A549 (cell line): Measurements from ENCODE around the gene JPH2.

Experiments
- CHD2 ChIP-seq: fragments of 150-350 bp; IDR thresholded peaks from 2 replicates; pipeline ENCODE4 v1.6.1; 2014; ENCODE audit warnings: low read length; ENCODE audit not compliant: partially characterized antibody
- EHMT2 ChIP-seq: fragments of 200-600 bp; sonication (generic); IDR thresholded peaks from 2 replicates; pipeline ENCODE4 v1.6.1; 2016; ENCODE audit warnings: antibody characterized with exemption, low read depth, mild to moderate bottlenecking, moderate library complexity
- EP300 ChIP-seq, 2 experiments: fragments of >200 bp; sonication (Bioruptor Twin); formaldehyde crosslinking; IDR thresholded peaks; 2 replicates in 1 of 2; 3 replicates in 1 of 2; pipeline ENCODE4 v1.6.1; 2016 to 2017
- JUN ChIP-seq, 2 experiments: fragments of >200 bp; sonication (Bioruptor Twin); formaldehyde crosslinking; IDR thresholded peaks; 2 replicates in 1 of 2; 3 replicates in 1 of 2; pipeline ENCODE4 v1.6.1; 2016 to 2017
- POLR2A ChIP-seq: IDR thresholded peaks from 2 replicates; pipeline ENCODE4 v1.6.1; 2012; ENCODE audit warnings: mild to moderate bottlenecking, low read length
- RFX5 ChIP-seq: fragments of 450-650 bp; IDR thresholded peaks from 2 replicates; pipeline ENCODE4 v1.7.1; 2014; ENCODE audit warnings: antibody characterized with exemption, mild to moderate bottlenecking, moderate library complexity
- RNF2 ChIP-seq: fragments of 200-600 bp; sonication (generic); IDR thresholded peaks from 2 replicates; pipeline ENCODE4 v1.6.1; 2016; ENCODE audit warnings: low read depth, mild to moderate bottlenecking, antibody characterized with exemption, moderate library complexity, borderline replicate concordance
- SMC3 ChIP-seq: fragments of >200 bp; sonication (Bioruptor Twin); formaldehyde crosslinking; IDR thresholded peaks from 3 replicates; pipeline ENCODE4 v1.6.1; 2018; ENCODE audit warnings: inconsistent platforms
- TF ChIP-seq, protein P1 (sequence below): fragments of >200 bp; sonication (Bioruptor Twin); formaldehyde crosslinking; IDR thresholded peaks from 3 replicates; pipeline ENCODE4 v1.5.1; 2016
- TF ChIP-seq, protein P2 (sequence below): IDR thresholded peaks from 2 replicates; pipeline ENCODE4 v1.6.1; 2012

DNA sequence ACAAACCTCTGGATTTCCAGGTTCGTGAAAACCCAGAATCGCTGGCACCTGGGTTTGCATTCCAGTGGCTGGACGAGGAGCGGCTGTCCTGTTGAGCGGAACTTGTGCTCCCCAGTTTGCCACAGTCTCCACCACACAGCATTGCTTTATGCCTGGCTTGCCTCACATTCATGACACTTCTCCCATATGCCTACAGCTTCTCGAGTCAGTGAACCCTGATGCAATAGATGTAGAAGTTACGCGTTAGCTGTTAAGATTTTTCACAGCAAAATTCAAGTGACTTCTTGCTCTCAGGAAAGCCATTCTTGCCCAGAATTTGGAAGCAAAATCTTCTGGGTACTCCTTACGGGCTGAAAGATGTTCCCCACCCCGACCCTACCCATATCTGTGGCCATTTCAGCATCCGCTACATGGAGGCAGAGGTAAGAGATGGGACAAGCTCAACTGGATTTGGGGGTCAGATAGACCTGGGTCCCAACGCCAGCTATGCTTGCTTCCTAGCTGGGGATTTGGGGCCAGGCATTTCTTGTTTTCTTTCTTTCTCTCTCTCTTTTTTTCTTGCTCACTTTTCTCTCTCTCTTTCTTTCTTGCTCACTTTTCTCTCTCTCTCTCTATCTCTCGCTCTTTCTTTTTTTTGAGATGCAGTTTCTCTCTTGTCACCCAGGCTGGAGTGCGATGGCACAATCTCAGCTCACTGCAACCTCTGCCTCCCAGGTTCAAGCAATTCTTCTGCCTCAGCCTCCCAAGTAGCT is 47.8 kb upstream of the JPH2 start:
- no peak for TF ChIP-seq JUN (IDR thresholded peaks at IDR 0.05)
- TF ChIP-seq, protein P1, sequence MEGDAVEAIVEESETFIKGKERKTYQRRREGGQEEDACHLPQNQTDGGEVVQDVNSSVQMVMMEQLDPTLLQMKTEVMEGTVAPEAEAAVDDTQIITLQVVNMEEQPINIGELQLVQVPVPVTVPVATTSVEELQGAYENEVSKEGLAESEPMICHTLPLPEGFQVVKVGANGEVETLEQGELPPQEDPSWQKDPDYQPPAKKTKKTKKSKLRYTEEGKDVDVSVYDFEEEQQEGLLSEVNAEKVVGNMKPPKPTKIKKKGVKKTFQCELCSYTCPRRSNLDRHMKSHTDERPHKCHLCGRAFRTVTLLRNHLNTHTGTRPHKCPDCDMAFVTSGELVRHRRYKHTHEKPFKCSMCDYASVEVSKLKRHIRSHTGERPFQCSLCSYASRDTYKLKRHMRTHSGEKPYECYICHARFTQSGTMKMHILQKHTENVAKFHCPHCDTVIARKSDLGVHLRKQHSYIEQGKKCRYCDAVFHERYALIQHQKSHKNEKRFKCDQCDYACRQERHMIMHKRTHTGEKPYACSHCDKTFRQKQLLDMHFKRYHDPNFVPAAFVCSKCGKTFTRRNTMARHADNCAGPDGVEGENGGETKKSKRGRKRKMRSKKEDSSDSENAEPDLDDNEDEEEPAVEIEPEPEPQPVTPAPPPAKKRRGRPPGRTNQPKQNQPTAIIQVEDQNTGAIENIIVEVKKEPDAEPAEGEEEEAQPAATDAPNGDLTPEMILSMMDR, result no peak
- no peak for TF ChIP-seq POLR2A
- TF ChIP-seq, protein P2, sequence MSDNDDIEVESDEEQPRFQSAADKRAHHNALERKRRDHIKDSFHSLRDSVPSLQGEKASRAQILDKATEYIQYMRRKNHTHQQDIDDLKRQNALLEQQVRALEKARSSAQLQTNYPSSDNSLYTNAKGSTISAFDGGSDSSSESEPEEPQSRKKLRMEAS, result no peak
- TF ChIP-seq EHMT2, result no peak
- no peak for TF ChIP-seq RNF2
- no peak for TF ChIP-seq CHD2
- TF ChIP-seq SMC3, result no peak
- no peak for TF ChIP-seq EP300 (IDR thresholded peaks at IDR 0.05)
- TF ChIP-seq RFX5, result no peak
